SU-DHL-6 (cell line): ENCODE measurements around the gene PLD3.

Experiments
- EZH2phosphoT487 ChIP-seq: fragments of 200-600 bp; sonication (generic), shearing (Covaris generic); conservative IDR thresholded peaks from 2 replicates; pipeline ENCODE4 v1.6.1; 2018; ENCODE audit warnings: mild to moderate bottlenecking, antibody characterized with exemption, low read length, moderate library complexity, mixed read lengths
- TF ChIP-seq, protein P1 (sequence below): fragments of 200-600 bp; sonication (generic); IDR thresholded peaks from one replicate; pipeline ENCODE4 v1.5.1; 2017; ENCODE audit warnings: antibody characterized with exemption, mild to moderate bottlenecking, low read length, moderate library complexity; ENCODE audit not compliant: insufficient read depth, poor library complexity, severe bottlenecking

DNA sequence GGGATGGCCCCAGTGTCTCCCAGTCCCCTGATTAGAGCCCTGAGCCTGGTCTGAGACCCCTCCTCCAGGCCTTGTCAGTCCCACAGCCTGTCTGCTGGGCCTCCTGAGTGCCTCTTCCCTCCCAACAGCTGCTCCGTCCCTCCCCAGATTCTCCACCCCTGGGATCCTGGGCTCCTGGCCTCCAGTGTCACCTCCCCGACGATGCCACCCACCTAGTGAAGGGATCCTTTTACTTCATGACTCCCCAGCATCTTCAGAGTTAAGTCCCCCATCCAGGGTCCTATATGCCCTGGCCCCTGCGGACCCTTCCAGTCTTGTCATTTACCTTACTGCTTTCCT is 69.1 kb downstream of the PLD3 start:
- TF ChIP-seq, protein P1, sequence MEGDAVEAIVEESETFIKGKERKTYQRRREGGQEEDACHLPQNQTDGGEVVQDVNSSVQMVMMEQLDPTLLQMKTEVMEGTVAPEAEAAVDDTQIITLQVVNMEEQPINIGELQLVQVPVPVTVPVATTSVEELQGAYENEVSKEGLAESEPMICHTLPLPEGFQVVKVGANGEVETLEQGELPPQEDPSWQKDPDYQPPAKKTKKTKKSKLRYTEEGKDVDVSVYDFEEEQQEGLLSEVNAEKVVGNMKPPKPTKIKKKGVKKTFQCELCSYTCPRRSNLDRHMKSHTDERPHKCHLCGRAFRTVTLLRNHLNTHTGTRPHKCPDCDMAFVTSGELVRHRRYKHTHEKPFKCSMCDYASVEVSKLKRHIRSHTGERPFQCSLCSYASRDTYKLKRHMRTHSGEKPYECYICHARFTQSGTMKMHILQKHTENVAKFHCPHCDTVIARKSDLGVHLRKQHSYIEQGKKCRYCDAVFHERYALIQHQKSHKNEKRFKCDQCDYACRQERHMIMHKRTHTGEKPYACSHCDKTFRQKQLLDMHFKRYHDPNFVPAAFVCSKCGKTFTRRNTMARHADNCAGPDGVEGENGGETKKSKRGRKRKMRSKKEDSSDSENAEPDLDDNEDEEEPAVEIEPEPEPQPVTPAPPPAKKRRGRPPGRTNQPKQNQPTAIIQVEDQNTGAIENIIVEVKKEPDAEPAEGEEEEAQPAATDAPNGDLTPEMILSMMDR, result no peak
- TF ChIP-seq EZH2phosphoT487, result no peak
